H9 (cell line): ENCODE results near the gene HOATZ. TPM values are rescaled to one million over a fixed set of nuclear protein-coding genes. Genes with fewer than 3 reads are reported as not detected.

Source experiments
- DNase-seq: peaks from one replicate; pipeline ENCODE4 v3.0.0-alpha.2; 2017
- H2AFZ ChIP-seq: one replicate; pipeline ENCODE4 v1.6.1; 2013; ENCODE audit warnings: mild to moderate bottlenecking, low read length, control low read depth, moderate library complexity
- H2AK5ac ChIP-seq: 2 replicates; pipeline ENCODE4 v1.6.1; 2013; ENCODE audit warnings: low read length, control low read depth, mixed read lengths; ENCODE audit not compliant: insufficient read length
- H2BK120ac ChIP-seq: one replicate; pipeline ENCODE4 v1.6.1; 2013; ENCODE audit warnings: low read depth, mild to moderate bottlenecking, low read length, control low read depth, inconsistent platforms; ENCODE audit not compliant: poor library complexity, severe bottlenecking
- H2BK12ac ChIP-seq: 2 replicates; pipeline ENCODE4 v1.6.1; 2013; ENCODE audit warnings: low read length, control low read depth, mixed read lengths, low read depth; ENCODE audit not compliant: insufficient read length
- H2BK15ac ChIP-seq: 2 replicates; pipeline ENCODE4 v1.6.1; 2013; ENCODE audit warnings: low read depth, low read length, control low read depth
- H2BK20ac ChIP-seq: one replicate; pipeline ENCODE4 v1.6.1; 2013; ENCODE audit warnings: low read depth, mild to moderate bottlenecking, low read length, control low read depth, inconsistent platforms; ENCODE audit not compliant: poor library complexity, severe bottlenecking
- H2BK5ac ChIP-seq: 2 replicates; pipeline ENCODE4 v1.6.1; 2013; ENCODE audit warnings: low read length, control low read depth, mixed read lengths; ENCODE audit not compliant: insufficient read length
- H3K14ac ChIP-seq: 2 replicates; pipeline ENCODE4 v1.6.1; 2013; ENCODE audit warnings: low read length, control low read depth; ENCODE audit not compliant: insufficient read depth
- H3K18ac ChIP-seq: 2 replicates; pipeline ENCODE4 v1.6.1; 2013; ENCODE audit warnings: low read depth, mild to moderate bottlenecking, mixed read lengths, low read length, control low read depth; ENCODE audit not compliant: insufficient read length
- H3K23ac ChIP-seq: 2 replicates; pipeline ENCODE4 v1.6.1; 2013; ENCODE audit warnings: low read length, control low read depth, mixed read lengths, low read depth; ENCODE audit not compliant: insufficient read length
- H3K23me2 ChIP-seq: 2 replicates; pipeline ENCODE4 v1.6.1; 2013; ENCODE audit warnings: low read depth, mild to moderate bottlenecking, mixed read lengths, low read length, control low read depth; ENCODE audit not compliant: insufficient read length, poor library complexity, severe bottlenecking
- H3K27ac ChIP-seq: 2 replicates; pipeline ENCODE4 v1.5.1; 2013; ENCODE audit warnings: low read length, control low read depth, mixed read lengths, low read depth; ENCODE audit not compliant: insufficient read length
- H3K27me3 ChIP-seq: 2 replicates; pipeline ENCODE4 v1.6.1; 2013; ENCODE audit warnings: low read length, control low read depth, inconsistent platforms; ENCODE audit not compliant: insufficient read depth
- H3K4ac ChIP-seq: 2 replicates; pipeline ENCODE4 v1.6.1; 2013; ENCODE audit warnings: low read depth, mild to moderate bottlenecking, control low read depth, inconsistent platforms, low read length, moderate library complexity
- H3K4me1 ChIP-seq: 2 replicates; pipeline ENCODE4 v1.6.1; 2013; ENCODE audit warnings: low read length, control low read depth, inconsistent platforms; ENCODE audit not compliant: insufficient read depth
- H3K4me2 ChIP-seq: 2 replicates; pipeline ENCODE4 v1.6.1; 2013; ENCODE audit warnings: low read length, control low read depth, mixed read lengths; ENCODE audit not compliant: insufficient read length, insufficient read depth
- H3K56ac ChIP-seq: 2 replicates; pipeline ENCODE4 v1.6.1; 2013; ENCODE audit warnings: low read depth, mild to moderate bottlenecking, mixed read lengths, low read length, control low read depth; ENCODE audit not compliant: insufficient read length
- H3K79me1 ChIP-seq: 2 replicates; pipeline ENCODE4 v1.6.1; 2013; ENCODE audit warnings: low read depth, mild to moderate bottlenecking, moderate library complexity, low read length, control low read depth, inconsistent platforms; ENCODE audit not compliant: insufficient read depth, poor library complexity, severe bottlenecking
- H3K79me2 ChIP-seq: 2 replicates; pipeline ENCODE4 v1.6.1; 2013; ENCODE audit warnings: low read length, control low read depth, inconsistent platforms; ENCODE audit not compliant: insufficient read depth
- H3K9ac ChIP-seq: 2 replicates; pipeline ENCODE4 v1.6.1; 2013; ENCODE audit warnings: low read length, control low read depth, mixed read lengths; ENCODE audit not compliant: insufficient read length; ENCODE audit errors: extremely low read depth
- H3K9me3 ChIP-seq: one replicate; pipeline ENCODE4 v1.6.1; 2013; ENCODE audit warnings: low read depth, low read length, inconsistent platforms; ENCODE audit not compliant: control insufficient read depth
- H3T11ph ChIP-seq: one replicate; pipeline ENCODE4 v1.6.1; 2013; ENCODE audit warnings: mild to moderate bottlenecking, low read length, control low read depth, inconsistent platforms
- H4K20me1 ChIP-seq: one replicate; pipeline ENCODE4 v1.6.1; 2013; ENCODE audit not compliant: control insufficient read depth, insufficient read length, insufficient read depth
- H4K5ac ChIP-seq: 2 replicates; pipeline ENCODE4 v1.6.1; 2013; ENCODE audit warnings: low read depth, mild to moderate bottlenecking, mixed read lengths, low read length, control low read depth; ENCODE audit not compliant: insufficient read length
- H4K8ac ChIP-seq: replicated peaks from 2 replicates; pipeline ENCODE4 v1.6.1; 2013; ENCODE audit warnings: low read length, control low read depth, mixed read lengths, low read depth; ENCODE audit not compliant: insufficient read length
- H4K91ac ChIP-seq: 2 replicates; pipeline ENCODE4 v1.6.1; 2013; ENCODE audit warnings: low read depth, mild to moderate bottlenecking, moderate library complexity, mixed read lengths, low read length, control low read depth; ENCODE audit not compliant: insufficient read length
- H3K27ac Mint-ChIP-seq, 3 experiments: 2 replicates in 2 of 3; 3 replicates in 1 of 3; pipeline ENCODE4 v1.8.0; 2020 to 2021; ENCODE audit warnings: mixed read lengths in 3 of 3, mild to moderate bottlenecking in 1 of 3, moderate library complexity in 1 of 3
- H3K27me3 Mint-ChIP-seq: 2 replicates; pipeline ENCODE4 v1.8.0; 2021; ENCODE audit warnings: low read depth, mild to moderate bottlenecking, moderate library complexity, mixed read lengths
- H3K36me3 Mint-ChIP-seq, 3 experiments: 2 replicates in 2 of 3; 3 replicates in 1 of 3; pipeline ENCODE4 v1.8.0; 2020 to 2021; ENCODE audit warnings: low read depth in 3 of 3, mixed read lengths in 3 of 3; ENCODE audit not compliant: insufficient read depth in 1 of 3
- H3K4me1 Mint-ChIP-seq, 2 experiments: 2 replicates each; pipeline ENCODE4 v1.8.0; 2020; ENCODE audit warnings: mixed read lengths in 2 of 2
- H3K4me3 Mint-ChIP-seq, 2 experiments: 2 replicates in 1 of 2; 3 replicates in 1 of 2; pipeline ENCODE4 v1.8.0; 2020 to 2021; ENCODE audit warnings: mild to moderate bottlenecking in 2 of 2, mixed read lengths in 2 of 2, moderate library complexity in 1 of 2
- H3K9me3 Mint-ChIP-seq, 2 experiments: 2 replicates in 1 of 2; 3 replicates in 1 of 2; pipeline ENCODE4 v1.8.0; 2020; ENCODE audit warnings: mild to moderate bottlenecking in 2 of 2, mixed read lengths in 2 of 2, moderate library complexity in 1 of 2
- WGBS: extraction: QIAGEN DNeasy Blood & Tissue Kit; methylation state at CpG from one replicate; pipeline ENCODE4 v1.1.7; 2013; ENCODE audit warnings: missing lambda C conversion rate, low lambda C conversion rate, mixed read lengths; ENCODE audit not compliant: insufficient read length; ENCODE audit errors: extremely low coverage; 5-methylcytosine and 5-hydroxymethylcytosine counted together
- total RNA-seq: library from RNA; stranded (reverse); gene quantifications from 2 replicates; pipeline ENCODE4 v1.2.1, GENCODE V29; 2021
- TF ChIP-seq, protein P1 (sequence below): fragments of 200-600 bp; sonication (generic); conservative IDR thresholded peaks from 3 replicates; pipeline ENCODE4 v1.8.0; 2021; ENCODE audit warnings: antibody characterized with exemption, mild to moderate bottlenecking

HOATZ gene
- total RNA-seq, 1 experiment from 2014 or later = not detected

DNA sequence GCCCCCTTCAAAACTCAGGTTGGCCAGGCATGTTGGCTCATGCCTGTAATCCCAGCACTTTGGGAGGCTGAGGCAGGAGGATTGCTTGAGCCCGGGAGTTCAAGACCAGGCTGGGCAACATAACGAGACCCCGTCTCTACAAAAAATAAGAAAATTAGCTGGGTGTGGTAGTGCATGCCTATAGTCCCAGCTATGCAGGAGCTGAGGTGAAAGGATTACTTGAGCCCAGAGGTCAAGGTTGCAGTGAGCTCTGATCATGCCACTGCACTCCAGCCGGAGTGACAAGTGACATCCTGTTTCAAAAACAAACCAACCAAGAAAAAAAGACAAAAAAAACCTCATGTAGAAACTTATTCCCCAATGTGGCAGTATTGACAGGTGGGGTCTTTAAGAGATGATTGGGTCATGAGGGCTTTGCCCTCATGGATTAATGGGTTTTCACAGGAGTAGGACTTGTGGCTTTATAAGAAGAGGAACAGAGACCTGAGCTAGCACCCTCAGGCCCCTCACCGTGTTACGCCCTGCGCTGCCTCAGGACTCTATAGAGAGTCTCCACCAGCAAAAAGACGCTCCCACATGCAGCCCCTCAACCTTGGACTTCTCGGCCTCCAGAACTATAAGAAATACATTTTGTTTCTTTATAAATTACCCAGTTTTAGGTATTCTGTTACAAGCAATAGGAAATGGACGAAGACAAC, 48.3 kb downstream of the HOATZ start:
- TF ChIP-seq, protein P1, sequence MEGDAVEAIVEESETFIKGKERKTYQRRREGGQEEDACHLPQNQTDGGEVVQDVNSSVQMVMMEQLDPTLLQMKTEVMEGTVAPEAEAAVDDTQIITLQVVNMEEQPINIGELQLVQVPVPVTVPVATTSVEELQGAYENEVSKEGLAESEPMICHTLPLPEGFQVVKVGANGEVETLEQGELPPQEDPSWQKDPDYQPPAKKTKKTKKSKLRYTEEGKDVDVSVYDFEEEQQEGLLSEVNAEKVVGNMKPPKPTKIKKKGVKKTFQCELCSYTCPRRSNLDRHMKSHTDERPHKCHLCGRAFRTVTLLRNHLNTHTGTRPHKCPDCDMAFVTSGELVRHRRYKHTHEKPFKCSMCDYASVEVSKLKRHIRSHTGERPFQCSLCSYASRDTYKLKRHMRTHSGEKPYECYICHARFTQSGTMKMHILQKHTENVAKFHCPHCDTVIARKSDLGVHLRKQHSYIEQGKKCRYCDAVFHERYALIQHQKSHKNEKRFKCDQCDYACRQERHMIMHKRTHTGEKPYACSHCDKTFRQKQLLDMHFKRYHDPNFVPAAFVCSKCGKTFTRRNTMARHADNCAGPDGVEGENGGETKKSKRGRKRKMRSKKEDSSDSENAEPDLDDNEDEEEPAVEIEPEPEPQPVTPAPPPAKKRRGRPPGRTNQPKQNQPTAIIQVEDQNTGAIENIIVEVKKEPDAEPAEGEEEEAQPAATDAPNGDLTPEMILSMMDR = no peak
- no peak overlapping the region for H2BK20ac ChIP-seq
- no peak overlapping the region for H3K9ac ChIP-seq
- H3K27me3 ChIP-seq = no peaks in the 10 kb centered on the region
- no peak overlapping the region for H3K27ac ChIP-seq
- DNase-seq = no peak
- no peak overlapping the region for H3K14ac ChIP-seq
- no peak overlapping the region for H2BK12ac ChIP-seq
- H2BK5ac ChIP-seq = no peak overlapping the region
- H2BK15ac ChIP-seq = no peak overlapping the region
- no peak overlapping the region for H4K5ac ChIP-seq
- H4K91ac ChIP-seq = no peak overlapping the region
- no peak overlapping the region for H3K56ac ChIP-seq
- H3K4ac ChIP-seq = no peak overlapping the region
- H3K4me1 ChIP-seq = peaks cover 6% of the 10 kb centered on the region; the same call in 1 of the 2 replicates
- H3K9me3 ChIP-seq = no peaks in the 10 kb centered on the region
- no peak overlapping the region for H3K4me3 Mint-ChIP-seq
- no peaks in the 10 kb centered on the region for H3K9me3 Mint-ChIP-seq
- H3K4me2 ChIP-seq = no peak overlapping the region
- no peaks in the 10 kb centered on the region for H4K20me1 ChIP-seq
- H3K27ac Mint-ChIP-seq = peak overlapping the region in 1 of 3 experiments; percentile 22; a peak in 2 of 7 replicates
- no peak overlapping the region for H4K8ac ChIP-seq
- H3K79me2 ChIP-seq = no peaks in the 10 kb centered on the region
- WGBS = no CpG with 5 or more reads among the region's 10 CpGs
- H3K4me1 Mint-ChIP-seq = peaks cover 38 to 42% of the 10 kb centered on the region in 2 experiments
- no peak overlapping the region for H3K18ac ChIP-seq
- H3K79me1 ChIP-seq = no peaks in the 10 kb centered on the region
- H3K27me3 Mint-ChIP-seq = no peaks in the 10 kb centered on the region
- no peak overlapping the region for H2AFZ ChIP-seq
- H3T11ph ChIP-seq = no peak overlapping the region
- no peaks in the 10 kb centered on the region for H3K36me3 Mint-ChIP-seq
- H3K23me2 ChIP-seq = no peaks in the 10 kb centered on the region
- H3K23ac ChIP-seq = no peak overlapping the region
- no peak overlapping the region for H2AK5ac ChIP-seq
- H2BK120ac ChIP-seq = no peak overlapping the region
